Fibroblast of pulmonary artery (primary cell): ENCODE data around the gene ELMOD3.
"Not testable (repeated sequence)": the region's sequence is repeated elsewhere in the genome, so short reads cannot be mapped to it uniquely, and the experiment has no call there.

Experiments
- DNase-seq: peaks from one replicate; pipeline ENCODE4 v3.0.0-alpha.2; 2010; ENCODE audit warnings: low read depth
- H3K4me3 ChIP-seq: replicated peaks from 2 replicates; pipeline ENCODE4 v1.5.1; 2011; ENCODE audit warnings: low read depth, mild to moderate bottlenecking, control low read depth, low read length, moderate library complexity
- TF ChIP-seq, protein P1 (sequence below): IDR thresholded peaks from 2 replicates; pipeline ENCODE4 v1.5.1; 2011; ENCODE audit warnings: mild to moderate bottlenecking, control low read depth, low read length, inconsistent platforms; ENCODE audit errors: missing control alignments

The ELMOD3 gene

DNA sequence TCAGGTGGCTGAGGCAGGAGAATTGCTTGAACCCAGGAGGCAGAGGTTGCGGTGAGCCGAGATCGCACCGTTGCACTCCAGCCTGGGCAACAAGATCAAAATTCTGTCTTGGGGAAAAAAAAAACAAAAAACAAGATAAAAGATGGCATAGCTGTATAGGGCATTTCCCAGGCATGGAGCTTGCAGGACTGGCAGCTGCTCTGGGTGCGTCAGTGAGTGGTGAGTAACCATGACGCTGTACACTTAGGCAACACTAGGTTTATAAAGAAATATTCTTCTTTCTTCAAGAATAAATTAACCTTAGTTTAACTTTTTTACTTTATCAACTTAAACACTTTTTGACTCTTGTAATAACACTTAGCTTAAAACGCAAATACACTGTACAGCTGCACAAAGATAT lies 42.2 kb upstream of the ELMOD3 start:
- H3K4me3 ChIP-seq: no peak overlapping the region
- DNase-seq: peak; percentile 81
- TF ChIP-seq, protein P1, sequence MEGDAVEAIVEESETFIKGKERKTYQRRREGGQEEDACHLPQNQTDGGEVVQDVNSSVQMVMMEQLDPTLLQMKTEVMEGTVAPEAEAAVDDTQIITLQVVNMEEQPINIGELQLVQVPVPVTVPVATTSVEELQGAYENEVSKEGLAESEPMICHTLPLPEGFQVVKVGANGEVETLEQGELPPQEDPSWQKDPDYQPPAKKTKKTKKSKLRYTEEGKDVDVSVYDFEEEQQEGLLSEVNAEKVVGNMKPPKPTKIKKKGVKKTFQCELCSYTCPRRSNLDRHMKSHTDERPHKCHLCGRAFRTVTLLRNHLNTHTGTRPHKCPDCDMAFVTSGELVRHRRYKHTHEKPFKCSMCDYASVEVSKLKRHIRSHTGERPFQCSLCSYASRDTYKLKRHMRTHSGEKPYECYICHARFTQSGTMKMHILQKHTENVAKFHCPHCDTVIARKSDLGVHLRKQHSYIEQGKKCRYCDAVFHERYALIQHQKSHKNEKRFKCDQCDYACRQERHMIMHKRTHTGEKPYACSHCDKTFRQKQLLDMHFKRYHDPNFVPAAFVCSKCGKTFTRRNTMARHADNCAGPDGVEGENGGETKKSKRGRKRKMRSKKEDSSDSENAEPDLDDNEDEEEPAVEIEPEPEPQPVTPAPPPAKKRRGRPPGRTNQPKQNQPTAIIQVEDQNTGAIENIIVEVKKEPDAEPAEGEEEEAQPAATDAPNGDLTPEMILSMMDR: no peak

DNA sequence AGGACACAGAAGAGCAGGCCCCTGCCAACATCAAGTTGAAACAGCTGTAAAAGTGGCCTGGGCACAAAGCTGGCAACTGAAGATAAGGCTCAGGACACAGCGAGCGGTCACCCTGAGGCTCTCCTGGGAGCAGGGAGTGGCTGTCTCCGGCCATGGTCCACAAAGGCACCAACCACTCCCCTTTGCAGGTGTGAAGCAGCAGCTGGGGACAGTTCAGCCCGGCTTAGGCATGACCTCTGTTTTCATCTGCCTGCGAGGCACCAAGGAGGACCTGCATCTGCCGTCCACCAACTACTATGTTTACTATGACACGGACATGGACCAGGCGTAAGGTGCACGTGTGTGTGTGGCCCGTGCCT lies 39.7 kb upstream of the ELMOD3 start:
- no peak for DNase-seq
- TF ChIP-seq, protein P1: no peak
- H3K4me3 ChIP-seq: no peak overlapping the region

DNA sequence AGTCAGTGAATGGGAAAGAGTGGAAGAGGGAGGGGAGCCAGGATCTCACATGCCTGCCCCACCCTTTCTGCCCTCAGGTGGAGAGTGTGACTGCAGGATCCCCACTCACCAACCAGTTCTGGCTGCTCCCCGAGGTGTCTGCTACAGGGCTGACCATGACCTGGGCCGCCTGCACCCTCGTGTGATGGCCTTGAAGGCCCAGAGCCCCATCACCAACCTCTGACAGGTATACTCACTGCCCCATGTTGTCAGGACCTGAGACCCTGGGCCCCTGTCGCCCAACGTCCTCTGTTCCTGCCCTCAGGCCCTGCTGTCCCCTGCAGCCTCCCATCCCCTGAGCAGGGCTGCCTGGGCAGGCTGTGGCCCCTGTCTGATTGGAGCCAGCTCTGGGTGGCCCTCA lies 38.6 kb upstream of the ELMOD3 start:
- H3K4me3 ChIP-seq, DNase-seq: not testable (repeated sequence)

DNA sequence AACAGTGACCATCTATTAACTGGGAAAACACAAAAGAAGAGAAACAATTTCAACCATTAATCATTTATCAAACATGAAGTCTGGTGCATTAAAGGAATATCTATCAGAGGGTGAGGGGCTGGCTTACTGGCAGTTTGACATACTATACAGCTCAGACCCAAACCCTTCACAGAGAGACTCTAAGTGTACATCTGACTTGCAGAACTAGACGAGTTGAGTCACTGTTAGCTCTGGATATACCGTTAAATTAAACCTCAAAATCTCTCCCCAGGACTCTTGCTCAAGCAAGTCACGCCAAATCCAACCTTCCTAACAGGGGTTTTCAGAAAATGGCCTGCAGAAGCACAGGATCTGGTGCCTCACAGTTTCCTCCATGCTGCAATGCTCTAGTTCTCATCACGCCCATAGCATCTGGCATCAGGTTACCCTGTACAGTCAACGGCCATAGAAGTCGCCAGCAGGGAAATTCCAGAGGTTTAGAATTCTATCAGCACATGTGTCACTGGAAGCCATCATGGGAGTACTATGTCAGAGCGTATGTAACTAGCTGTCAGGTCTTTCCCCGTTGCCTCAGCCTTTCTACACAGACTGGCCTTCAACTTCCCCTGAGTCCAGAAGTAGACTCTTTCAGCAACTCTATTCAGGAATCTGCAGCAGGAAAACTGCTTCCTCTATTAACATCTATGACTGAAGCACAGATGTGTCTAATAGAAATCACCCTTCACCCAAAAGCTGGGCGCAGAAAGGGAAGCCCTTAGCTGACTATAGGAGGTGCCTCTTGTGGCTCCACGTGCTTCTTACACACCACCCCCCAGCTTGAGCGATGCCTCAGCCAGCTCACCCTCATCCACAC lies 36.1 kb upstream of the ELMOD3 start:
- DNase-seq: peak; percentile 61
- TF ChIP-seq, protein P1: no peak

DNA sequence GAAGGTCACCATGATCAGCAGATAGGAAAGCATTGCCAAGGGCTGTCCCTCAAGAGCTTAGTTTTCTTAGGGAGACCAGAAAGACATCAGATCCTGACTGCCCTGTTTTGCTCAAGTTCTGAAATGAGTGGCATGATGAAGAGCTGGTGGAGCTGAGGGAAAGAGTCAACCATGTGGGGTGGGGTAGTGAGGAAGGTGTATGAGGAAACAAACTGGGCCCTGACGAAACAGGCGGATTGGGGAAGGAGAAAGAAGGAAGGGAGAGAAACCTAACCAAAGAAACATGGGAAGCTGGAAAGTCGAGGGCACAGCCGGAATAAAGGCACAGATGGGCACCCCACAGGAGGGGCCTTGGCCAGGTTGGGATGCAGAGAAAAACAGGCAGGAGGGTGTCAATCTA lies 34.8 kb upstream of the ELMOD3 start:
- H3K4me3 ChIP-seq: no peak overlapping the region
- TF ChIP-seq, protein P1: no peak
- no peak for DNase-seq

More for the DNA sequence above, 36.1 kb upstream of the ELMOD3 start:
- no peak overlapping the region for H3K4me3 ChIP-seq

DNA sequence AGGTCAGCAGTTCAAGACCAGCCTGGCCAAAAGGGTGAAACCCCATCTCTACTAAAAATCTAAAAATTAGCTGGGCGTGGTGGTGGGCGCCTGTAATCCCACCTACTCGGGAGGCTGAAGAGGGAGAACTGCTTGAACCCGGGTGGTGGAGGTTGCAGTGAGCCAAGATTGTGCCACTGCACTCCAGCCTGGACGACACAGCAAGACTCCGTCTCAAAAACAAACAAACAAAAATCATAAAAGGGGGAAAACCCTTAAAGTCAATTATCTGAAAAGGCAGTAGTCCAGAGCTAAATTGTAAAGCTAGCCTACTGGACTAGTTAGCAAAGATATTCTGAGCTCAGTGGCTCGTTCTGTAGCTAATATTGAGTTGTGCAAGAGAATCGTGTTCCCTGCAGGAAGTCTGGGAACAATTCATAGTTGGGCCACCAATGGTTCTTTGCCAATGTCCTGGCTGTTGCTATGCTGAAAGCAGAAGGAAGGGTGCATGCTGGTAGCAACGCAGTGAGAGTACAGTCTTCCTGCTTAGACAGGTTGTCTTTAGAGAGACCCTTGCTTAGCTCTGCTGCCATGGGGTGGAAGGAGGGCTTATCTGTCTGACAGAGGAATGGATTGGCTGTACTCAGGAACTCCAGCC lies 31.1 kb upstream of the ELMOD3 start:
- peak; percentile 56 for DNase-seq
- H3K4me3 ChIP-seq: no peak overlapping the region

DNA sequence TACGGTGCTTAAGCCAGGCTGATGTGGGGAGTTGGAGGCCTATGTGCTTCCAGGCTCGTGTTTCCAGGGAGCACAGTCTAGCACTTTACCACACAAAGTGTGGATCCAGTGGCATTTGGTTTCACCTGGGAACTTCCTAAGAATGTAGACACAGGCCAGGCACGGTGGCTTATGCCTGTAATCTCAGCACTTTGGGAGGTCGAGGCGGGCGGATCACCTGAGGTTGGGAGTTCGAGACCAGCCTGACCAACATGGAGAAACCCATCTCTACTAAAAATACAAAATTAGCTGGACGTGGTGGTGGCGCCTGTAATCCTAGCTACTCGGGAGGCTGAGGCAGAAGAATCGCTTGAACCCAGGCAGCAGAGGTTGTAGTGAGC lies 30.6 kb upstream of the ELMOD3 start:
- not testable (repeated sequence) for H3K4me3 ChIP-seq, DNase-seq

More for the DNA sequence above, 31.1 kb upstream of the ELMOD3 start:
- TF ChIP-seq, protein P1: no peak
